HEK293 (cell line): ENCODE measurements around the gene LCA5L.
A peak's percentile ranks its signal among the peaks of the same experiment; 100 is the strongest.

Experiments used
- ATF2 ChIP-seq: fragments of 450-650 bp; formaldehyde crosslinking; IDR thresholded peaks from 2 replicates; pipeline ENCODE4 v1.5.1; 2016; ENCODE audit warnings: missing biosample characterization, missing genetic modification characterization, low read depth
- INSM2 ChIP-seq: fragments of 450-650 bp; formaldehyde crosslinking; IDR thresholded peaks from 2 replicates; pipeline ENCODE4 v1.5.1; 2016; ENCODE audit warnings: missing biosample characterization, missing genetic modification characterization
- KLF16 ChIP-seq: fragments of 450-650 bp; formaldehyde crosslinking; IDR thresholded peaks from 2 replicates; pipeline ENCODE4 v1.5.1; 2017; ENCODE audit warnings: missing biosample characterization, missing genetic modification characterization
- KLF7 ChIP-seq: fragments of 450-650 bp; formaldehyde crosslinking; IDR thresholded peaks from 2 replicates; pipeline ENCODE4 v1.5.1; 2016; ENCODE audit warnings: missing biosample characterization, missing genetic modification characterization, borderline replicate concordance
- KLF8 ChIP-seq: fragments of 450-650 bp; formaldehyde crosslinking; IDR thresholded peaks from 2 replicates; pipeline ENCODE4 v1.5.1; 2016; ENCODE audit warnings: missing biosample characterization, missing genetic modification characterization
- OSR2 ChIP-seq: fragments of 450-650 bp; formaldehyde crosslinking; IDR thresholded peaks from 2 replicates; pipeline ENCODE4 v1.5.1; 2016; ENCODE audit warnings: missing biosample characterization, missing genetic modification characterization
- SALL2 ChIP-seq: fragments of 450-650 bp; formaldehyde crosslinking; IDR thresholded peaks from 2 replicates; pipeline ENCODE4 v1.5.0; 2017; ENCODE audit warnings: missing biosample characterization, mild to moderate bottlenecking, missing genetic modification characterization, borderline replicate concordance
- SP7 ChIP-seq: fragments of 450-650 bp; formaldehyde crosslinking; IDR thresholded peaks from 2 replicates; pipeline ENCODE4 v1.5.1; 2016; ENCODE audit warnings: missing biosample characterization, missing genetic modification characterization
- WT1 ChIP-seq: fragments of 450-650 bp; formaldehyde crosslinking; IDR thresholded peaks from 2 replicates; pipeline ENCODE4 v1.5.1; 2016; ENCODE audit warnings: missing biosample characterization, missing genetic modification characterization
- ZBTB10 ChIP-seq: fragments of 450-650 bp; formaldehyde crosslinking; IDR thresholded peaks from 2 replicates; pipeline ENCODE4 v1.5.1; 2016; ENCODE audit warnings: missing biosample characterization, missing genetic modification characterization
- ZBTB11 ChIP-seq: fragments of 450-650 bp; formaldehyde crosslinking; conservative IDR thresholded peaks from 2 replicates; pipeline ENCODE4 v1.5.1; 2016; ENCODE audit warnings: low read depth, missing biosample characterization, missing genetic modification characterization
- ZBTB48 ChIP-seq: fragments of 450-650 bp; formaldehyde crosslinking; IDR thresholded peaks from 2 replicates; pipeline ENCODE4 v1.5.1; 2016; ENCODE audit warnings: missing biosample characterization, missing genetic modification characterization
- ZNF2 ChIP-seq: fragments of 450-650 bp; formaldehyde crosslinking; IDR thresholded peaks from 2 replicates; pipeline ENCODE4 v1.5.1; 2016; ENCODE audit warnings: missing biosample characterization, missing genetic modification characterization
- ZNF24 ChIP-seq: fragments of 450-650 bp; formaldehyde crosslinking; IDR thresholded peaks from 2 replicates; pipeline ENCODE4 v1.5.1; 2016; ENCODE audit warnings: missing biosample characterization, missing genetic modification characterization
- ZNF350 ChIP-seq: fragments of 450-650 bp; formaldehyde crosslinking; IDR thresholded peaks from 2 replicates; pipeline ENCODE4 v1.5.0; 2017; ENCODE audit warnings: missing biosample characterization, mild to moderate bottlenecking, missing genetic modification characterization
- ZNF391 ChIP-seq: fragments of 450-650 bp; formaldehyde crosslinking; IDR thresholded peaks from 2 replicates; pipeline ENCODE4 v1.5.1; 2016; ENCODE audit warnings: low read depth, missing biosample characterization, missing genetic modification characterization, borderline replicate concordance
- ZNF394 ChIP-seq: fragments of 450-650 bp; formaldehyde crosslinking; IDR thresholded peaks from 2 replicates; pipeline ENCODE4 v1.5.1; 2016; ENCODE audit warnings: missing biosample characterization, missing genetic modification characterization, mild to moderate bottlenecking, moderate library complexity, borderline replicate concordance
- ZNF426 ChIP-seq: fragments of 450-650 bp; formaldehyde crosslinking; IDR thresholded peaks from 2 replicates; pipeline ENCODE4 v1.5.1; 2017; ENCODE audit warnings: missing biosample characterization, missing genetic modification characterization, mild to moderate bottlenecking, inconsistent platforms, moderate library complexity
- ZNF433 ChIP-seq: fragments of 450-650 bp; formaldehyde crosslinking; IDR thresholded peaks from 2 replicates; pipeline ENCODE4 v1.5.1; 2016; ENCODE audit warnings: missing biosample characterization, missing genetic modification characterization, low read depth
- ZNF560 ChIP-seq: fragments of 450-650 bp; formaldehyde crosslinking; IDR thresholded peaks from 2 replicates; pipeline ENCODE4 v1.5.1; 2017; ENCODE audit warnings: missing biosample characterization, missing genetic modification characterization, borderline replicate concordance
- ZNF571 ChIP-seq: fragments of 450-650 bp; formaldehyde crosslinking; IDR thresholded peaks from 2 replicates; pipeline ENCODE4 v1.5.0; 2017; ENCODE audit warnings: missing biosample characterization, missing genetic modification characterization
- ZNF660 ChIP-seq: fragments of 450-650 bp; IDR thresholded peaks from 2 replicates; pipeline ENCODE4 v1.5.1; 2018; ENCODE audit warnings: missing biosample characterization, mild to moderate bottlenecking, missing genetic modification characterization
- ZNF707 ChIP-seq: fragments of 450-650 bp; formaldehyde crosslinking; IDR thresholded peaks from 2 replicates; pipeline ENCODE4 v1.5.1; 2016; ENCODE audit warnings: missing biosample characterization, missing genetic modification characterization
- ZNF76 ChIP-seq: fragments of 450-650 bp; formaldehyde crosslinking; IDR thresholded peaks from 2 replicates; pipeline ENCODE4; 2016; ENCODE audit warnings: low read depth, missing biosample characterization, missing genetic modification characterization, borderline replicate concordance
- ZNF791 ChIP-seq: fragments of 450-650 bp; formaldehyde crosslinking; IDR thresholded peaks from 2 replicates; pipeline ENCODE4 v1.5.1; 2016; ENCODE audit warnings: missing biosample characterization, missing genetic modification characterization
- ZSCAN30 ChIP-seq: fragments of 450-650 bp; IDR thresholded peaks from 2 replicates; pipeline ENCODE4 v1.5.1; 2018; ENCODE audit warnings: missing biosample characterization, mild to moderate bottlenecking, missing genetic modification characterization, moderate library complexity

The LCA5L gene

GRCh38 chr21:39445321-39446269, at the start of gene LCA5L (continued):
- TF ChIP-seq ZBTB10 (tag by site-specific recombination) (no peak), SP7 (peak; percentile 71), OSR2 (0 out of 2 replicates have a peak, but pooled peaks have one; percentile 6), ZNF76 (tag by site-specific recombination) (peak; percentile 87), ZNF571 (tag by site-specific recombination) (no peak), ZBTB48 (tag by site-specific recombination) (no peak), ZNF394 (tag by site-specific recombination) (peak; percentile 66), ZBTB11 (tag by site-specific recombination) (peak; percentile 53; the same call in 1 of the 2 replicates), ZNF560 (no peak), ZNF24 (tag by site-specific recombination) (no peak), ZNF707 (tag by site-specific recombination) (0 out of 2 replicates have a peak, but pooled peaks have one; percentile 18), ZNF426 (tag by site-specific recombination) (no peak), ATF2 (tag by site-specific recombination) (no peak), ZNF2 (peak; percentile 76; the same call in 1 of the 2 replicates), ZNF791 (tag by site-specific recombination) (no peak), ZNF433 (tag by site-specific recombination) (no peak), SALL2 (no peak), KLF8 (tag by site-specific recombination) (peak; percentile 52; the same call in 1 of the 2 replicates), ZNF391 (no peak), WT1 (tag by site-specific recombination) (0 out of 2 replicates have a peak, but pooled peaks have one; percentile 19), ZSCAN30 (tag by site-specific recombination) (no peak), INSM2 (tag by site-specific recombination) (0 out of 2 replicates have a peak, but pooled peaks have one; percentile 42), ZNF660 (0 out of 2 replicates have a peak, but pooled peaks have one; percentile 11), KLF16 (tag by site-specific recombination) (0 out of 2 replicates have a peak, but pooled peaks have one; percentile 33), ZNF350 (tag by site-specific recombination) (no peak), KLF7 (tag by site-specific recombination) (0 out of 2 replicates have a peak, but pooled peaks have one; percentile 37)
